HG03469 (cell line): ENCODE measurements around the gene NUP43.
"Not testable (repeated sequence)": the region's sequence is repeated elsewhere in the genome, so short reads cannot be mapped to it uniquely, and the experiment has no call there.

Experiments
- ATAC-seq: cut with Tn5 transposase; IDR thresholded peaks from one replicate; pipeline ENCODE4 v1.9.1; 2021; ENCODE audit warnings: mild to moderate bottlenecking, moderate library complexity, moderate number of reproducible peaks; ENCODE audit not compliant: unreplicated experiment

The NUP43 gene

DNA sequence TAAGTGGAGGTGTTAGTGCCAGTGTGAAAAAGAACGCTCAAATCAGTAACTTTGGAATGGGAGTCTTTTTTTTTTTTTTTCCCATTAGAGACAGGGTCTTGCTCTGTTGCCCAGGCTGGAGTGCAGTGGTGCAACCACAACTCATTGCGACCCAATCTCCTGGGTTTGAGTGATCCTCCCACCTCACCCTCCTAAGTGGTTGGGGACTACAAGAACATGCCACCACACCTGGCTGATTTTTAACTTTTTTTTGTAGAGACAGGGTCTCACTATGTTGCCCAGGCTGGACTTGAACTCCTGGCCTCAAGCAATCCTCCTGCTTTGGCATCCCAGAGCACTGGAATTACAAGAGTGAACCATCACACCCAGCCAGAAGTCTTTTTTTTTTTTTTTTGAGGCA, 48.2 kb downstream of the NUP43 start:
- ATAC-seq, result no peak

DNA sequence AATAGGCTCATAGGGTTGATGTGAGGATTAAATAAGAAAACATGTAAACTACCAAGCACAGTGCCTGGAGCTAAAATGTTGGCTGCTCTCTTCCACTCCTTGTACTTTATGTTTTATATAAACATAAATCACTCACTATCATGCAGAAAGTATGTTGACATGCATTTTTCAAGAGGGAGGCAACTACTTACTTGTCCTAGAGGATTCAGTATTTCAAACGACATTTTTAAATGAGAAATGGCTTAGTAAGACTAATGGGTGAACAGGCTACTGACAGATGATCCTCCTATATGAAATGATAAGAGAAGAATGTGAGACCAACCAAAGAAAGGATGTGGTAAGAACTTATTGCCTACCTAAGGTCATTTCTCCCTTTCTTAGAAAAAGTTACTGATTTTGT, 49.4 kb downstream of the NUP43 start:
- ATAC-seq, result no peak

DNA sequence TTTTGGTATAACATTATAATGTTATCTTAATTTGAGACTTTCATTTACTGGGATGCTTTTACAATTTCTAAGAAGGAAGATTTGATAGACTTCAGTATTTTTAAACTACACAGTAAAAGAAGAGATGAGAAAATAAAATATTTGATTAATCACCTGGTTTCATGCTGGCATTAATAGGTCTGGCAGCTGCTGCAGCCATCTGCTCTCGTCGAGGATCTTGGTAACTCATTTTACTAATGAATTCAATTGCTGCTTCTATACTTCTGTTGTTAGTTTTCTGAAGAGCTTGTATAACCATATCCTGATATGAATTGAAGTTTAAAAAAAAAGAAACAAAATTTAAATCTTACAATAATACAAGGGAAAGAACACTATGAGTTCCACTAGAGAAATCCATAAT, 51.4 kb downstream of the NUP43 start:
- no peak for ATAC-seq

GRCh38 chr6:149691201-149691600, 55.1 kb downstream of the NUP43 start:
- ATAC-seq, result no peak

DNA sequence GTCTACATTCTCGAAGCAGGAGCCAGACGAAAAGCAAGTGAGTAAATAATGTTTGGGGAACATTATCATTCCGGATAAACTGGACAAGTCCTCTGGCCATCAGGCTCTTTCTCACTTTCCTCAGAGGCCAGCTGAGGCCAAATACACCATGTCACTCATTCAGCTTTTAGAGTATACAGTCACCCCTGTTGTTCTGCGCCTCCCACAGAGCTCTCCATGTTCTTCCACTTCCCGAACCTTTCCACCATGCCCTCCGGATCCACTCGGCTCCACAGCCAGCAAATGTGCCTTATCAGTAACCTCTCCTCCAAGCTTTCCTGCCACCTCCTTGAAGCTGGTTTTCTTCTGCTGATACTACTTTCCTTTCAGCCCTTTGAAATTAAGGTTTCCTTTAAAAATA, 60.1 kb downstream of the NUP43 start:
- no peak for ATAC-seq

DNA sequence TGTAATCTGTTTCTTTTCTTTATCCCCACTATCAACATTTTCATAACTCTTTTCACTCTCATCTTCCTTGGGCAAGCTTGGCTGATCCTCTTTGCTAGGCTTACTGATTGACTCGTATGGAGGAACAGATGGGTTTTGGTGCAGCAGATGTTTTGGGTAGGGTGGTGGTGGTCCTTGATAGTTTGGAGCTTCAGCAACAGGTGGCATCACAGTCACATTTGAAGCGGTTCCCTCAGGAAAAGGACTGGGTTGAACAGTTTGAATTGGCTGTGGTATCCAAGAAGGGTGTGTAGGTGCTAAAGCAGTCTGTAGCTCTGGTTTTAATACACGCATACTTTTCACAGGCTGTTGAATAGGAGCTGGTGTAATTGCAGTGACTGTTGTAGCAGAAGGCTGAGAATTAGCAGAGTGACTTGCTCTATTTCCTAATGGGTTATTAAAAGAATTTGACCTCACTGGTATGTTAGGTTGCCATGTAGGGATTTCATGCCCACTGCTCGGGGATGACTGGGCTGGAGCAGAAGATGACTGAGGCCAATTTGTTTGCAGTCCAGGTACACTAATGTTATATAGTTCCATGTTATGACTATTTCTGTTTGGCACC, 63.0 kb downstream of the NUP43 start:
- ATAC-seq, result no peak

DNA sequence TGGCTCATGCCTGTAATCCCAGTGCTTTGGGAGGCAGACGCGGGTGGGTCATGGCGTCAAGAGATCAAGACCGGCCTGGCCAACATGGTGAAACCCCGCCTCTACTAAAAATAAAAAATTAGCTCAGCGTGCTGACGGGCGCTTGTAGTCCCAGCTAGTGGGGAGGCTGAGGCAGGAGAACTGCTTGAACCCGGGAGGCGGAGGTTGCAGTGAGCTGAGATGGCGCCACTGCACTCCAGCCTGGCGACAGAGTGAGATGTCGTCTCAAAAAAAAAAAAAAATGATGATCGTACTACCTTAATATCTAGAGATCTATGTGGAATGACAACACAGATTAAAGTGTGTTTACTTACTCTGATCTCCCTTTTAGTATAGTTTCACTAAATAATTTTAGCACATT, 64.5 kb downstream of the NUP43 start:
- ATAC-seq, result not testable (repeated sequence)

GRCh38 chr6:149681209-149681608, 65.1 kb downstream of the NUP43 start:
- no peak for ATAC-seq

- no peak for ATAC-seq
These were observed 65.8 kb downstream of the NUP43 start for GRCh38 chr6:149680503-149680902.
